Panc1 (cell line): ENCODE measurements around the gene PARP12.

Experiments
- CTCF ChIP-seq: fragments of 450-650 bp; IDR thresholded peaks from 2 replicates; pipeline ENCODE4 v1.5.1; 2017; ENCODE audit warnings: mild to moderate bottlenecking
- POLR2AphosphoS5 ChIP-seq: IDR thresholded peaks from 2 replicates; pipeline ENCODE4 v1.6.1; 2012; ENCODE audit warnings: mild to moderate bottlenecking, low read depth, low read length, moderate library complexity
- REST ChIP-seq, 2 experiments: IDR thresholded peaks; 2 replicates each; pipeline ENCODE4 v1.6.1; 2011 to 2012; ENCODE audit warnings: low read depth in 2 of 2, control low read depth in 1 of 2, low read length in 1 of 2, mild to moderate bottlenecking in 1 of 2, moderate library complexity in 1 of 2; ENCODE audit not compliant: insufficient read depth in 1 of 2
- SIN3A ChIP-seq: IDR thresholded peaks from 2 replicates; pipeline ENCODE4 v1.6.1; 2012; ENCODE audit warnings: low read depth, mild to moderate bottlenecking, low read length, moderate library complexity, borderline replicate concordance; ENCODE audit not compliant: insufficient read depth

DNA sequence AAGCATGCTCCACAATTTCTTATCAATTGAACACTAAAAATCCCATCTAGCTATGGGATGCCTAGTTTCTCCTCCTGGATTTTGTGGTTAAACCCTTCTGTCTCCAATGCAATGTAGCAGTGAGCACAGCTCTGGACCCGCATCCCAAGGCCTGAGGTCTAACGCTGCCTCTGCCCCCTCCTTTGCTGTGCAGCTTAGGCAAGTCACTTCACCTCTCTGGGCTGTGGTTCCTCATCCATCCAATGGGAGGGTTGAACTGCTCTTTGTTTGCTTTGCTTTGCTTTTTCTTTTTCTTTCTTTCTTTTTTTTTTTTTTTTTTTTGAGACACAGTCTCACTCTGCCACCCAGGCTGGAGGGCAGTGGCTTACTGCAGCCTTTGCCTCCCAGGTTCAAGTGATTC, 69.2 kb downstream of the PARP12 start:
- no peak for TF ChIP-seq CTCF
- TF ChIP-seq POLR2AphosphoS5, result no peak
- TF ChIP-seq SIN3A, result no peak
- TF ChIP-seq REST (IDR thresholded peaks at IDR 0.05; ENCODE audit: insufficient read depth in 1 of 2, low read depth in 2 of 2, low read length in 1 of 2), result no peak
